ENCODE measurements around the gene TUBE1.
"Not testable (repeated sequence)": the region's sequence is repeated elsewhere in the genome, so short reads cannot be mapped to it uniquely, and the experiment has no call there.

The TUBE1 gene

GRCh38 chr6:112061605-112062004, 25.7 kb downstream of the TUBE1 start:
- peak; percentile 47 for DNase-seq

GRCh38 chr6:112058243-112059032, 28.8 kb downstream of the TUBE1 start:
- no peak for DNase-seq

- DNase-seq, result no peak
Measured at GRCh38 chr6:112054555-112055190, 32.6 kb downstream of the TUBE1 start.

GRCh38 chr6:112054001-112054400, 33.3 kb downstream of the TUBE1 start, which contains the start of gene CCN6:
CCN6 (plus strand) TSS chr6:112054104; CDS start chr6:112054358, 254 bp downstream.
- DNase-seq, result no peak

- DNase-seq, result not testable (repeated sequence)
Measured at GRCh38 chr6:112051251-112051740, 36.0 kb downstream of the TUBE1 start.

- no peak for DNase-seq
Measured at GRCh38 chr6:112050429-112050828, 36.9 kb downstream of the TUBE1 start.

- DNase-seq, result no peak
Measured at GRCh38 chr6:112049996-112050395, 37.3 kb downstream of the TUBE1 start.

GRCh38 chr6:112049026-112049799, 38.1 kb downstream of the TUBE1 start:
- peak; percentile 60 for DNase-seq

- not testable (repeated sequence) for DNase-seq
Measured at GRCh38 chr6:112047523-112047922, 39.8 kb downstream of the TUBE1 start.

GRCh38 chr6:112044856-112045255, 42.4 kb downstream of the TUBE1 start:
- DNase-seq, result peak; percentile 93

- DNase-seq, result no peak
Measured at GRCh38 chr6:112044196-112044595, 43.1 kb downstream of the TUBE1 start.

GRCh38 chr6:112043032-112044007, 44.0 kb downstream of the TUBE1 start:
- DNase-seq, result peak; percentile 95

- no peak for DNase-seq
Measured at GRCh38 chr6:112041535-112041934, 45.7 kb downstream of the TUBE1 start.

GRCh38 chr6:112040956-112041355, 46.3 kb downstream of the TUBE1 start:
- DNase-seq, result peak; percentile 40

- no peak for DNase-seq
Measured at GRCh38 chr6:112039431-112039770, 47.9 kb downstream of the TUBE1 start.

- peak; percentile 67 for DNase-seq
Measured at GRCh38 chr6:112038756-112039430, 48.4 kb downstream of the TUBE1 start.

GRCh38 chr6:112038268-112038667, 49.0 kb downstream of the TUBE1 start:
- DNase-seq, result no peak

GRCh38 chr6:112037783-112038216, 49.5 kb downstream of the TUBE1 start:
- peak; percentile 98 for DNase-seq

GRCh38 chr6:112036088-112036637, 51.1 kb downstream of the TUBE1 start:
- DNase-seq, result no peak

GRCh38 chr6:112034616-112034995, 52.7 kb downstream of the TUBE1 start:
- no peak for DNase-seq

Data from EL (cell line).